Colon (tissue), 2 donors: ENCODE measurements around the gene TGM3.

Experiments used
- FAIRE-seq: peaks from 2 replicates; lab custom pipeline; 2012; peaks lifted over from hg19 to GRCh38; lab: Jason Lieb, UNC
- donor health status: control.
- donor health status: control.

Gene TGM3

GRCh38 chr20:2380601-2381000 lies 84.8 kb downstream of the TGM3 start, which contains the start of gene TGM6:
Gene TGM6, plus strand, starts transcription at chr20:2380901. Its CDS starts 68 bp downstream, at chr20:2380969.
- FAIRE-seq = no peak

GRCh38 chr20:2381303-2381702 lies 85.5 kb downstream of the TGM3 start:
- FAIRE-seq = no peak

- FAIRE-seq = no peak
Observed at GRCh38 chr20:2382833-2383232, 87.0 kb downstream of the TGM3 start.

- no peak for FAIRE-seq
Observed at GRCh38 chr20:2385026-2385425, 89.2 kb downstream of the TGM3 start.

- no peak for FAIRE-seq
Observed at GRCh38 chr20:2385496-2385895, 89.7 kb downstream of the TGM3 start.

GRCh38 chr20:2386516-2387179 lies 90.8 kb downstream of the TGM3 start:
- FAIRE-seq = no peak

- no peak for FAIRE-seq
Observed at GRCh38 chr20:2387180-2387577, 91.4 kb downstream of the TGM3 start.

GRCh38 chr20:2387580-2387979 lies 91.8 kb downstream of the TGM3 start:
- no peak for FAIRE-seq
